GM12878 (cell line): ENCODE results near the gene RANBP1.

Source experiments
- CEBPB ChIP-seq, 2 experiments: fragments of 150-350 bp in 1 of 2; IDR thresholded peaks; 2 replicates each; pipeline ENCODE4 v1.6.1; 2012 to 2014; ENCODE audit warnings: low read depth in 2 of 2, low read length in 2 of 2, borderline replicate concordance in 1 of 2, inconsistent platforms in 1 of 2
- CREM ChIP-seq: IDR thresholded peaks from 2 replicates; pipeline ENCODE4 v1.6.1; 2014; ENCODE audit warnings: antibody characterized with exemption, low read depth
- POLR2A ChIP-seq: IDR thresholded peaks from 2 replicates; pipeline ENCODE4 v1.6.1; 2011; ENCODE audit warnings: low read depth, mild to moderate bottlenecking, low read length

DNA sequence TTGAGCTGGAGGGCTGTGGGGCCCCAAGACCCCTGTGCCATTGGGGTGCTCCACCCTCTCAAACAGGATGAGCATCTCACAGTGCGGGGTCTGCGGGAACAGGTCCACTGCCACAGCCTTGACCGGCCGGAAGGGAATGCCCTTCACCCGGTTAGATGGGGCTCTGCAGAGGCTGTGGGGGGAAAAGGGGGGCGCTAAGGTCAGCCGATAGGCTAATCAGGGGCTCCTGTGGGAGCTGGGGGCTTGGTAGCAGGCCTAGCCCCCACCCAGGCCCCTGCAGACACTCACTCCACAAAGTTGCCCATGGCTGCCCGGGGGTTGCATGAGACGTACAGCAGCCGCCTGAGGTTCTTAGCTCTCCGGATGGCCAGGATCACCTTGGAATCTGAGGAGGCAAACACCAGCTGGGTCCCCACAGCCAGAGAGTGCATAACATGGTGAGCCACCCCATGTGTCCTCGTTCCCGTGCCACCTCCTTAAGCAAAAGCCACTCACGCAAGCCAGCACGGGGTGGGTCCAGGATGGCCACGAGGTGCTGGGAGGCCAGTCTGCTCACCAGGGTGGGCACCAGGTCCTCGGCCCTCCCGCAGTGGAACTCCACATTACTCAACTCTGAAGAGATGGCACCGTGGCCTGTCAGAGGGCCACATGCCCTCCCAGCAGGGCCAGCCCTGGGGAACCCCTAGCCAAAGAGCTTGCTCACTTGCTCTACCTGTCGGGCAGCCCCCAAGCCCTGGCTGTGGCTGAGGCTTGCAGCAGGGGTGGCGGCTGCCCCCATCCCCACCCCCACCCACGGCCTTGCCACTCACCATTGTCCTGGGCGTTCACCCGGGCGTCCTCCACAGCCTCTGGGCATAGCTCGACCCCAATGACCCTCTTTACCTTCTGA, 3.0 kb upstream of the RANBP1 start:
- TF ChIP-seq POLR2A (peak; percentile 60), CEBPB (IDR thresholded peaks at IDR 0.05; ENCODE audit: borderline replicate concordance in 1 of 2, low read depth in 2 of 2, low read length in 2 of 2) (no peak), CREM (no peak)
